WTC11 (cell line): Measurements from ENCODE around the gene FXYD3. TPM values are rescaled to one million over a fixed set of nuclear protein-coding genes. Genes with fewer than 3 reads are reported as not detected.
"Not testable (repeated sequence)": the region's sequence is repeated elsewhere in the genome, so short reads cannot be mapped to it uniquely, and the experiment has no call there.

Experiments used
- ATAC-seq: fragments of 200-7000 bp; cut with Tn5 transposase; 2 replicates; pipeline ENCODE4 v1.10.0; 2021; ENCODE audit warnings: mild to moderate bottlenecking, moderate library complexity
- CTCF ChIA-PET: fragments of 300-600 bp; sonication (Branson Sonifier 250); formaldehyde crosslinking; loops from one replicate; lab custom pipeline; 2021; ENCODE audit warnings: antibody characterized with exemption; lab: Charles Lee
- POLR2A ChIA-PET: fragments of 350-600 bp; sonication (Branson Sonifier 250); formaldehyde crosslinking; loops from one replicate; lab custom pipeline; 2021; ENCODE audit warnings: antibody characterized with exemption; lab: Charles Lee
- DNase-seq: peaks from one replicate; pipeline ENCODE4 v3.0.0; 2021; ENCODE audit warnings: low spot score
- H3K27ac Mint-ChIP-seq: 2 replicates; pipeline ENCODE4 v1.8.0; 2021; ENCODE audit warnings: mixed read lengths
- H3K27me3 Mint-ChIP-seq: 2 replicates; pipeline ENCODE4 v1.8.0; 2021; ENCODE audit warnings: low read depth, mild to moderate bottlenecking, moderate library complexity, mixed read lengths
- H3K36me3 Mint-ChIP-seq: 2 replicates; pipeline ENCODE4 v1.8.0; 2021; ENCODE audit warnings: mixed read lengths
- H3K4me1 Mint-ChIP-seq: 2 replicates; pipeline ENCODE4 v1.8.0; 2022; ENCODE audit warnings: mixed read lengths
- H3K4me3 Mint-ChIP-seq: 2 replicates; pipeline ENCODE4 v1.8.0; 2021; ENCODE audit warnings: mild to moderate bottlenecking, moderate library complexity, mixed read lengths
- H3K9me3 Mint-ChIP-seq: 2 replicates; pipeline ENCODE4 v1.8.0; 2021; ENCODE audit warnings: mixed read lengths
- ARID4B ChIP-seq: sonication (generic); formaldehyde crosslinking; IDR thresholded peaks from 2 replicates; pipeline ENCODE4 v1.8.0; 2023; ENCODE audit warnings: missing genetic modification reagents, mild to moderate bottlenecking, borderline replicate concordance
- ELF4 ChIP-seq: sonication (generic); formaldehyde crosslinking; IDR thresholded peaks from 2 replicates; pipeline ENCODE4 v1.8.1; 2022; ENCODE audit warnings: low read depth, mild to moderate bottlenecking, moderate library complexity, missing genetic modification reagents
- FOXK1 ChIP-seq: sonication (generic); formaldehyde crosslinking; IDR thresholded peaks from 2 replicates; pipeline ENCODE4 v1.8.0; 2022; ENCODE audit warnings: mild to moderate bottlenecking, moderate library complexity, missing genetic modification reagents
- HMGA2 ChIP-seq: fragments of 250-450 bp; sonication (Bioruptor Pico); IDR thresholded peaks from 2 replicates; pipeline ENCODE4 v1.4.0; 2021; ENCODE audit warnings: mild to moderate bottlenecking, moderate library complexity
- IRF1 ChIP-seq: sonication (generic); formaldehyde crosslinking; IDR thresholded peaks from 2 replicates; pipeline ENCODE4 v1.8.0; 2023; ENCODE audit warnings: missing genetic modification reagents
- KAT7 ChIP-seq: sonication (generic); formaldehyde crosslinking; IDR thresholded peaks from 2 replicates; pipeline ENCODE4 v1.8.1; 2023; ENCODE audit warnings: missing genetic modification reagents, mild to moderate bottlenecking, borderline replicate concordance
- NFATC4 ChIP-seq: fragments of 250-450 bp; sonication (Bioruptor Pico); IDR thresholded peaks from 2 replicates; pipeline ENCODE4 v1.9.0; 2021; ENCODE audit warnings: mild to moderate bottlenecking
- STAT6 ChIP-seq: sonication (generic); formaldehyde crosslinking; conservative IDR thresholded peaks from 2 replicates; pipeline ENCODE4 v1.8.1; 2023; ENCODE audit warnings: mild to moderate bottlenecking, low read depth, missing genetic modification reagents, moderate library complexity
- USF2 ChIP-seq: sonication (generic); formaldehyde crosslinking; IDR thresholded peaks from 2 replicates; pipeline ENCODE4 v1.8.1; 2023; ENCODE audit warnings: mild to moderate bottlenecking, missing genetic modification reagents, moderate library complexity
- ZNF281 ChIP-seq: sonication (generic); formaldehyde crosslinking; IDR thresholded peaks from 2 replicates; pipeline ENCODE4 v1.8.0; 2023; ENCODE audit warnings: mild to moderate bottlenecking, missing genetic modification reagents
- ZNF423 ChIP-seq: fragments of 250-450 bp; sonication (Bioruptor Pico); IDR thresholded peaks from 2 replicates; pipeline ENCODE4 v2.1.2; 2022; ENCODE audit warnings: mild to moderate bottlenecking, moderate library complexity
- total RNA-seq: library from RNA; stranded (reverse); gene quantifications from 3 replicates; pipeline ENCODE4 v1.2.3, GENCODE V29; 2021

FXYD3 gene
- total RNA-seq, 1 experiment from 2014 or later, result 1.8 TPM

- H3K4me1 Mint-ChIP-seq, H3K4me3 Mint-ChIP-seq, DNase-seq, H3K36me3 Mint-ChIP-seq, H3K27ac Mint-ChIP-seq, H3K27me3 Mint-ChIP-seq, ATAC-seq: not testable (repeated sequence)
- peaks cover 12% of the 10 kb centered on the region for H3K9me3 Mint-ChIP-seq
- POLR2A ChIA-PET, result interaction anchor here (0.6 kb wide), 1 partner anchor 697 kb away, joined by 3 read pairs; no protein-coding TSS in a partner anchor
- CTCF ChIA-PET, result interaction anchor here (0.6 to 1.1 kb wide), 2 partner anchors 11 to 15 kb away, joined by 4 read pairs; no protein-coding TSS in a partner anchor
These were observed 14.2 kb downstream of the FXYD3 start for GRCh38 chr19:35129724-35130274.

- no peak overlapping the region for H3K4me3 Mint-ChIP-seq
- H3K36me3 Mint-ChIP-seq, result peaks cover 4% of the 10 kb centered on the region; the same call in 1 of the 2 replicates
- POLR2A ChIA-PET, result no interaction called here
- H3K4me1 Mint-ChIP-seq, result peaks cover 11% of the 10 kb centered on the region
- ATAC-seq (no peak), DNase-seq (no peak)
- TF ChIP-seq ARID4B (CRISPR knock-in tag), result no peak
- TF ChIP-seq USF2, result no peak
- no peak for TF ChIP-seq STAT6
- no peak for TF ChIP-seq ZNF423
- TF ChIP-seq ZNF281 (CRISPR knock-in tag), result no peak
- TF ChIP-seq ELF4, result no peak
- TF ChIP-seq HMGA2 (CRISPR knock-in tag), result no peak
- CTCF ChIA-PET, result interaction anchor here (1.1 kb wide), 1 partner anchor 16 kb away, joined by 4 read pairs; no protein-coding TSS in a partner anchor
- H3K9me3 Mint-ChIP-seq, result peaks cover 12% of the 10 kb centered on the region
- H3K27me3 Mint-ChIP-seq, result no peaks in the 10 kb centered on the region
- no peak overlapping the region for H3K27ac Mint-ChIP-seq
These were observed 15.4 kb downstream of the FXYD3 start for GRCh38 chr19:35130761-35131720.

- Mint-ChIP-seq H3K9me3 (peaks cover 12% of the 10 kb centered on the region), H3K27me3 (no peaks in the 10 kb centered on the region; the same call in 1 of the 2 replicates), H3K4me3 (no peak overlapping the region), H3K36me3 (peaks cover 4% of the 10 kb centered on the region; the same call in 1 of the 2 replicates), H3K27ac (no peak overlapping the region), H3K4me1 (peaks cover 11% of the 10 kb centered on the region)
- no peak for ATAC-seq
- DNase-seq, result no peak
- ChIA-PET POLR2A (no interaction called here), CTCF (no interaction called here)
- no peak for TF ChIP-seq KAT7
- no peak for TF ChIP-seq USF2
- no peak for TF ChIP-seq FOXK1
- no peak for TF ChIP-seq IRF1
- no peak for TF ChIP-seq NFATC4 (CRISPR knock-in tag)
These were observed 16.6 kb downstream of the FXYD3 start for GRCh38 chr19:35132254-35132653.
